IMR-90 (cell line): ENCODE measurements around the gene AHDC1. TPM values are rescaled to one million over a fixed set of nuclear protein-coding genes. Genes with fewer than 3 reads are reported as not detected.

Experiments
- CHD1 ChIP-seq: IDR thresholded peaks from 2 replicates; pipeline ENCODE4 v1.6.1; 2012; ENCODE audit warnings: low read depth, low read length, improper control_type of control experiment
- MAFK ChIP-seq: IDR thresholded peaks from 2 replicates; pipeline ENCODE4 v1.6.1; 2012; ENCODE audit warnings: low read depth, low read length, improper control_type of control experiment
- MAZ ChIP-seq: IDR thresholded peaks from 2 replicates; pipeline ENCODE4 v1.6.1; 2012; ENCODE audit warnings: low read depth, mild to moderate bottlenecking, low read length, improper control_type of control experiment, moderate library complexity, borderline replicate concordance
- SMC3 ChIP-seq: fragments of 150-350 bp; IDR thresholded peaks from 2 replicates; pipeline ENCODE4 v1.6.1; 2016; ENCODE audit warnings: low read depth, mild to moderate bottlenecking, antibody characterized with exemption, low read length, moderate library complexity
- polyA plus RNA-seq, 3 experiments: library from polyadenylated mRNA; depleted of rRNA; stranded (reverse); fragments of >200 nt; gene quantifications; 2 replicates each; pipeline ENCODE4 v1.2.3, GENCODE V29; 2012; ENCODE audit warnings: low replicate concordance in 1 of 3
- total RNA-seq: library from RNA; depleted of rRNA; stranded (reverse); fragments of >200 nt; gene quantifications from 2 replicates; pipeline ENCODE4 v1.2.3, GENCODE V29; 2012
- TF ChIP-seq, protein P1 (sequence below): fragments of 150-350 bp; IDR thresholded peaks from 2 replicates; pipeline ENCODE4 v1.6.1; 2016; ENCODE audit warnings: low read depth, mild to moderate bottlenecking, low read length, moderate library complexity, borderline replicate concordance

Gene AHDC1
- total and polyA plus RNA-seq, 2 of the 4 experiments (the other 2 are of a cell fraction), result 2.0 to 11.6 TPM

DNA sequence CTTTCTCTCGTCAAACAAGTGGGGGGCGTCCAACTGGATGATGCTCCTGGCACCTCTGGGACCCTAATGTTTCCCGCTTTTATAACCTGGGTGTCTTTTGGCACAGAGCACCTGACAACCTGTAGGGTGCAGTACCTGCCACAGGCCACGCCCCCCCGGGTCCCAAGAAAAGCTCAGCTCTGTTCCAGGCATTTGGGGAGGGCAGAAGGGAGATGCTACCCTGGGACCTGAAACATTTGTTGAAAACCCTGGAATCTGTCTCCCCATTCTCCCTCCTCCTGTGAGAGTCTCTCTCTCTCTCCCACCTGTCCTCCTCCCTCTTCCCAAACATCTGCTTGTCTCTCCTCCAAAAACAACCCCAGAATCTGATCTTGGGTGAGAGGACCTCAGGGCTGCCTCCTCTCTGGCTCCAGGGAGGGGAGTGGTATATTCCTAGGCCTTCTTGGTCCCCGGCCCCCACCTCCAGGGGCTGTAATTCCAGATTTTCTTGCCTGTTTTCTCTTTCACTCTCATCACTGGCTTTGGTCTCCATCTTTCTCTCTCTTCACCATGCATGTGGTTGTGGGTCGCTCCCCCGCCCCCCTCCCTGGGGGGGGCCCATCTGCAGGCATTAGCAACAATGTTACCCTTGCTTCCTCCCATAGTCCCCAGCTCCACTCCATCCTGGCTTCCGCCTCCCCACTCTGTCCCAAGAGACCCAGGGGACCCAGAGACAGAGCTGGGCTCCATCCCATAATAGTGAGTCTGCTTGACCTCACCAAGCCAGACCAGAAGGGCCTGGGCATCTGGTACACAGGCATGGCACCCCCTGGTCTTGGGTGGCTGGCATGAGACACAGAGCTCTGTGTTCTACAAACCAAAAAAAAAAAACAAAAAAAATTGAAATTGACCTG lies 4.1 kb downstream of the AHDC1 start (continued):
- TF ChIP-seq, protein P1, sequence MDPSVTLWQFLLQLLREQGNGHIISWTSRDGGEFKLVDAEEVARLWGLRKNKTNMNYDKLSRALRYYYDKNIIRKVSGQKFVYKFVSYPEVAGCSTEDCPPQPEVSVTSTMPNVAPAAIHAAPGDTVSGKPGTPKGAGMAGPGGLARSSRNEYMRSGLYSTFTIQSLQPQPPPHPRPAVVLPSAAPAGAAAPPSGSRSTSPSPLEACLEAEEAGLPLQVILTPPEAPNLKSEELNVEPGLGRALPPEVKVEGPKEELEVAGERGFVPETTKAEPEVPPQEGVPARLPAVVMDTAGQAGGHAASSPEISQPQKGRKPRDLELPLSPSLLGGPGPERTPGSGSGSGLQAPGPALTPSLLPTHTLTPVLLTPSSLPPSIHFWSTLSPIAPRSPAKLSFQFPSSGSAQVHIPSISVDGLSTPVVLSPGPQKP, result no peak
- TF ChIP-seq CHD1 (no peak), MAZ (no peak), MAFK (no peak), SMC3 (no peak)
